GM21528 (cell line): ENCODE data around the gene DAO.
"Not testable (repeated sequence)": the region's sequence is repeated elsewhere in the genome, so short reads cannot be mapped to it uniquely, and the experiment has no call there.

Experiments
- ATAC-seq: cut with Tn5 transposase; IDR thresholded peaks from one replicate; pipeline ENCODE4 v1.9.1; 2021; ENCODE audit warnings: mild to moderate bottlenecking, moderate library complexity; ENCODE audit not compliant: unreplicated experiment, low FRiP score

DAO gene

GRCh38 chr12:108847705-108848104 is 32.2 kb upstream of the DAO start:
- ATAC-seq: no peak

DNA sequence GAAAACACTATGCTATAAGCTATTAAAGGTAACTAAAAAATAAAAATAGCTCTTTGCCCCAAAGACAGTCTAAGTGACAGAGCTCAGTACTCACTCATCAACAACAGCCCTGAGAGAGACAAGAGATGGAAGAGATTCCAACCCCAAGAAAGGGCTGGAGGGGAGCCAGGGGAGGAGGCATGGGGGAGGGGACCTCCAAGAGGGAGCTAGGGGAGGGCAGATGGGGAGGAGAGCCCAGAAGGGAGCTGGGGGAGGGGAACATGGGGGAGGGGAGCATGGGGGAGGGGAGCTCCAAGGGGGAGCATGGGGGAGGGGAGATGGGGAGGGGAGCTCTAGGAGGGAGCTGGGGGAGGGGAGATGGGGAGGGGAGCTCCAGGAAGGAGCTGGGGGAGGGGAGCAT is 30.2 kb upstream of the DAO start:
- ATAC-seq: no peak

DNA sequence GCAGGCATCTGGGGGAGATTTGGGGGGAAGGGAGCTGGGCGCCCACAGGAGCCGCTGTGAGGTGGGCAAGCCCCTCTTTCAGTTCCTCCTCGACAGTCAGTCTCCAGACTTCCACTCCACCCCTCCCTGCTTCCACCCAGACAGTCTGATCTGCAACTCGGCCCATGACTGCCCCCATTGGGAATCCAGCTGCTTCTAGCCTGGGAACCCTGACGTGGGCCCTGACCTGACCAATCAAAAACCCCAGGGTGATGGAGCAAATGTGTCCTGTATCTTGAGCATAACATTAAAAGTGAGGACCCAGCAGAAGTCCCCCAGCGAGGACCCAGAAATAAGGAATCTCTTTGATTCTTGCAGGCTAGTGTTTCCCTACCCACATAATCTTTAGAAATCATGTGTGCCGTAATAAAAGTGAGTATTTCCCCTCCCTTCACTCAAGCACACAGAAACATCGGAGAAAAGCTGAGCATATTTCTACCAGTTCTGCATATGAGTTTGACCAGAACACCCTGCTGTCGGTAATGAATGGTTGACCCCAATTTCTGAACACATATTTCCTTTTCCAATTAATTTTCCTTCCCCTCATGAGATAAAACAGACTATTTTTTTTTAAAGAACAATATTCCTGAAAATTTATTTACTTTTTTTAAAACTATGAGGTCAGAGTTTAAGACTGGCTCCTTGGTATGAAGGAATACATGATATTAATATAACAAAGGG is 28.9 kb upstream of the DAO start:
- ATAC-seq: peak; percentile 61

DNA sequence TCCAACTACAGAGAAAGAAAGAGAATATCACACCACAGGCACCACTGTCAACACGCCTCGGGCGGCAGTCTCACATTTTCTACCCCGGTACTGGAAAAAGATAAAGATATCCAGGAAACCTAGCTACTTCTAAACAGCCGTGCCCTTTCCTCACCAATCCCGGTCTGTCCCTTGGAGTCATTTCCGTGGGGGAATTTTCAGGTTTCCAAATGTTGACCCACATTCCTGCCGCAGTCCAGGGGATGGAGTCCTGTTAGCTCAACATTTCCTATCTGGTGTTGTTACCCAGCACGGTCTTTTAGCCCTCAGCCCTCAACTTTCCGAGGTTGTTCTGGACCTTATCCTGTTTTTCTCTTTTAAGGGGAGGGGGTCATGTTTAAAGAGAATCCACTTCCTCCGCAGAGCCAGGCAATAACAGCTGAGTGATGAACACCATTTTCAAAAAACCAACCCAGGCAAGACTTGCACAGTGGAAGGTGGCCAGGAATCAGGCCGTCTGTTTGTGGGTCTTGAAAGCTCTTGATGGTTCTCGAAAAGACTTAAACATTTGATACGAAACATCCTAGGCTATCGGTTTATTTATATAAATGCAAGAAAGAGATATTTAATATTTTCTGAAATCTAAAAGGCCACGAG is 27.1 kb upstream of the DAO start:
- no peak for ATAC-seq

DNA sequence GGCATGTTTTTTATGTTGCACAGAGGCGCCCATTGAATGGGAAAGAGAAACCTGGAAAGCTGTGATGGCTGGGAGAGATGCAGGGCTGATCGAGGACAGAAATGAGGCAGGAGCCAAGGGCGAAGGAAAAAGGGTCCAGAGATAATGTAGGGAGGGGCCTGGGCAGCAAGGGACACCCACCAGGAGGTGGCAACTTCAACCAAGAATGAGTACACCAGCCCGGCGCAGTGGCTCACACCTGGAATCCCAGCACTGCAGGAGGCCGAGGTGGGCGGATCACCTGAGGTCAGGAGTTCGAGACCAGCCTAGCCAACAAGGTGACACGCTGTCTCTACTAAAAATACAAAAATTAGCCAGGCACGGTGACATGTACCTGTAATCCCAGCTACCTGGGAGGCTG is 26.5 kb upstream of the DAO start:
- no peak for ATAC-seq

GRCh38 chr12:108853981-108854446 is 25.9 kb upstream of the DAO start:
- no peak for ATAC-seq

GRCh38 chr12:108854451-108855283 is 25.2 kb upstream of the DAO start:
- ATAC-seq: no peak

- no peak for ATAC-seq
These were observed 24.4 kb upstream of the DAO start for GRCh38 chr12:108855284-108856169.

- ATAC-seq: no peak
These were observed 23.8 kb upstream of the DAO start for GRCh38 chr12:108856170-108856427.

DNA sequence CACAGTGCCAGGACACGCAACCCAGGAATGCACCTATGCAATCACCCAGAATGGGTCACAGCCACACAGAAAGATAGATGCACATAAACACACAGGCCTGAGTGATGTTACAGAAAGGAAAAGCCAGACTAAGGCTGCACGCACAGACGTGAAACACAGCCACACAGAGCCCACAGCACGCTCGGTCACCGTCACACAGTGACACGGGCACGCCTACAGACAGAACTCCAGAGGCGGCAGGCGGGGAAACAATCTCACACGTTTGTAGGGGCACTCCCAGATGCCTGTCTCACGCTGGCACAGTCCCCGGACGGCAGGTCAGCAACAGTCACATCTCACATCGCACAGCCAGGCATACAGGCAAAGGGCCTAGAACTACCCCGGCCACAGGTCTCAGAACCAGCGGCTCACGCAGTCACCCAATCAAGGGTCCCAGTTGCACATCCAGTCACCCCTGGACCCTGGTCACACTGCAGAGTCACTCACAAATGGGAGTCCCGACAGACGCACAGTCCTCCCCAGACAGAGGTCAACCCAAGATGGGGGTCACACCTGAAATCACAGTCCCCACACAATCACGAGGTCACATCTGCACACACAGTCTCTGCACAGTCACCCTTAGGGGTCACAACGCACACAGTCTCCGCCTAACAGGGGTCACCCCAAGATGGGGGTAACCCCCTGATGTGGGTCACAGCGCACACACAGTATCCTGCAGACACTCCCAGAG is 23.3 kb upstream of the DAO start:
- peak; percentile 30 for ATAC-seq

DNA sequence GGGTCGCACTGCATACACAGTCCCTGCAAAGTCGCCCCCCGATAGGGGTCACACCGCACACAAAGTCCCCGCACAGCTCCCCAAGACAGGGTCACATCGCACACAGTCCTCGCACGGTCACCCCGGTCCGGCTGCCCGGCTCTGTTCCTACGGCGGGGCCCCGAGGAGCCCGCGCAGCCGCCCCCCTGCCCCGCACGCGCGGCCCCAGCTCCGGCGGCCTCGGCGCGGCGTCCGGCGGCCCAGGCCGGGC is 22.8 kb upstream of the DAO start:
- ATAC-seq: peak; percentile 23

- no peak for ATAC-seq
These were observed 21.4 kb upstream of the DAO start for GRCh38 chr12:108858311-108859074.

GRCh38 chr12:108859141-108859922 is 20.6 kb upstream of the DAO start:
- ATAC-seq: not testable (repeated sequence)

DNA sequence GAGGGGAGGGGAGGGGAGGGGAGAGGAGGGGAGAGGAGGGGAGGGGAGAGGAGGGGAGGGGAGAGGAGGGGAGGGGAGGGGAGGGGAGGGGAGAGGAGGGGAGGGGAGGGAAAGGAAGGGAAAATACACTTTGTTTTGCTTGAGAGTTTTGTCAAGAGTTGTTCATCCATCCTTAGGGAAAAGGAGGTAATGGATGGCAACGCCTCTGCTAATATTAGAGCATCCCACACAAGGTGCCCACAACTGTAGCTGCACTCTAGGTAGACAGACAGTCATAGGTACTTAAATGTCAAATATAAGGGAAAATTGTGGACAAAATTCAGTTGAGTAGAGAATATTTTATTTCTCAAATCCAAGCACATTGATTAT is 20.0 kb upstream of the DAO start:
- no peak for ATAC-seq

DNA sequence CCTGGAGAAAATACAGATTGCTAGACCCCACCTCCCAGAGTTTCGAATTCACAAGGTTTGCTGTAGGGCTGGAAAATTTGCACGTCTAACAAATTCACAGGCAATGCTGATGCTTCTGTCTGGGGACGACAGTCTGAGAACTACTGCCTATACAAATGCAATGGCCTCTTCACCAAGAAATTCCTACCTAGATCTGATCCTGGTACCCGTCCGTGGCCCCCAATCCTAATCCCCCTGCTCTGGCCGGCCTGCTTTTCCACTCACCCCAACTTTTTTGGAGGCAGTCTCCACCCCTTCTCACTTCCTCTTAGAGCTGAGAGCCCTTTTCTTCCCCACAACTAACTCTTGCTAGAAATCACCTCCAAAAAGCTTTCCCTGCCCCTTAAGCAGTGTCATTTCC is 19.4 kb upstream of the DAO start:
- ATAC-seq: no peak

- ATAC-seq: no peak
These were observed 17.9 kb upstream of the DAO start for GRCh38 chr12:108861878-108862587.

GRCh38 chr12:108862588-108862959 is 17.3 kb upstream of the DAO start:
- no peak for ATAC-seq

DNA sequence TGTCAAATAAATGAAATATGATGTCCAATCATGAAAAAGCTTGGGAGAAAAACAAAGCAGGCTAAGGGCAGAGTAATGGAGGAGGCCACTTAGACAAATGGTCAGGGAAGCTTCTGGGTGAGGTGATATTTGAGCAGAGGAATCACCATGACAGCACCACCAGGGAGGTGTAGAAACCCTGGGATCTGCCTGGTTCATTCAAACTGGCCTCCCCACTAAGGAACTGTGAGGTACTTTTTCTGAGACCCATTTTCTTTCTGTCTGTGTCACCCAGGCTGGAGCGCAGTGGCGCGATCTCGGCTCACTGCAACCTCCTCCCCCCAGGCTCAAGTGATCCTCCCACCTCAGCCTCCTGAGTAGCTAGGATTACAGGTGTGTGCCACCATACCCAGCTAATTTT is 14.7 kb upstream of the DAO start:
- no peak for ATAC-seq
